Measurements from ENCODE around the gene DCAF8L2.
"Not testable (repeated sequence)": the region's sequence is repeated elsewhere in the genome, so short reads cannot be mapped to it uniquely, and the experiment has no call there.

DCAF8L2 gene

GRCh38 chrX:27679281-27679680, 89.1 kb downstream of the DCAF8L2 start:
- DNase-seq (ENCODE audit: low spot score), result no peak

- no peak for DNase-seq (ENCODE audit: low spot score)
These were observed 90.6 kb downstream of the DCAF8L2 start for GRCh38 chrX:27680726-27681125.

- DNase-seq (ENCODE audit: low spot score), result not testable (repeated sequence)
These were observed 93.5 kb downstream of the DCAF8L2 start for GRCh38 chrX:27683566-27684208.

- no peak for DNase-seq (ENCODE audit: low spot score)
These were observed 104.5 kb downstream of the DCAF8L2 start for GRCh38 chrX:27694667-27695066.

- DNase-seq (ENCODE audit: low spot score), result no peak
These were observed 116.4 kb downstream of the DCAF8L2 start for GRCh38 chrX:27706526-27706925.

- DNase-seq (ENCODE audit: low spot score), result no peak
These were observed 125.5 kb downstream of the DCAF8L2 start for GRCh38 chrX:27715610-27716009.

- DNase-seq (ENCODE audit: low spot score), result no peak
These were observed 138.1 kb downstream of the DCAF8L2 start for GRCh38 chrX:27728291-27728690.

- DNase-seq (ENCODE audit: low spot score), result no peak
These were observed 141.8 kb downstream of the DCAF8L2 start for GRCh38 chrX:27731962-27732361.

- no peak for DNase-seq (ENCODE audit: low spot score)
These were observed 145.8 kb downstream of the DCAF8L2 start for GRCh38 chrX:27735914-27736313.

GRCh38 chrX:27740933-27741332, 150.8 kb downstream of the DCAF8L2 start:
- no peak for DNase-seq (ENCODE audit: low spot score)

- not testable (repeated sequence) for DNase-seq (ENCODE audit: low spot score)
These were observed 153.4 kb downstream of the DCAF8L2 start for GRCh38 chrX:27743521-27743920.

GRCh38 chrX:27746516-27746915, 156.4 kb downstream of the DCAF8L2 start:
- DNase-seq (ENCODE audit: low spot score), result no peak

- DNase-seq (ENCODE audit: low spot score), result not testable (repeated sequence)
These were observed 160.2 kb downstream of the DCAF8L2 start for GRCh38 chrX:27750298-27750697.

- DNase-seq (ENCODE audit: low spot score), result no peak
These were observed 161.8 kb downstream of the DCAF8L2 start for GRCh38 chrX:27751976-27752375.

- no peak for DNase-seq (ENCODE audit: low spot score)
These were observed 175.6 kb downstream of the DCAF8L2 start for GRCh38 chrX:27765718-27766117.

- no peak for DNase-seq (ENCODE audit: low spot score)
These were observed 177.2 kb downstream of the DCAF8L2 start for GRCh38 chrX:27767387-27767786.

GRCh38 chrX:27775984-27776383, 185.8 kb downstream of the DCAF8L2 start:
- no peak for DNase-seq (ENCODE audit: low spot score)

GRCh38 chrX:27796640-27797257, 206.6 kb downstream of the DCAF8L2 start:
- DNase-seq (ENCODE audit: low spot score), result no peak

- no peak for DNase-seq (ENCODE audit: low spot score)
These were observed 207.4 kb downstream of the DCAF8L2 start for GRCh38 chrX:27797575-27797974.
